ENCODE measurements around the gene EXTL2.
"Not testable (repeated sequence)": the region's sequence is repeated elsewhere in the genome, so short reads cannot be mapped to it uniquely, and the experiment has no call there.

Gene EXTL2

DNA sequence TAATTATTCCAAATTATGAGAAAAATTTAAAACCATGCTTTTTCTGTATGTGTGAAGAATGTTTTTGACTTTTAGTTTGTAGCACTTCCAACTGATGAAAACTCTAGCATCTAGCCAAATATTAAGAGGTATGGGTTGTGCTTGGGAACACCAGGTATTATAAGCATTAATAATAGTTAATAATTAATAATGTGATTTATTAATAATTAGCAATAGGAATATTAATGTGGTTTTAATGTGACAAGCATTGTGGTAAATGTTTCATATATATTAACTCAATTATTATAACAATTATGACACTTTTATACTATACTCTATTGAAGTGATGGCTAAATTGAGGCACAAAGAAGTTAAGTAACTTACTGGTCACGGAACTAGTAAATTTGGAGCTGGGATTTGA is 9.1 kb upstream of the EXTL2 start:
- DNase-seq (ENCODE audit: low read depth in 3 of 3, low spot score in 1 of 3) = no peak

DNA sequence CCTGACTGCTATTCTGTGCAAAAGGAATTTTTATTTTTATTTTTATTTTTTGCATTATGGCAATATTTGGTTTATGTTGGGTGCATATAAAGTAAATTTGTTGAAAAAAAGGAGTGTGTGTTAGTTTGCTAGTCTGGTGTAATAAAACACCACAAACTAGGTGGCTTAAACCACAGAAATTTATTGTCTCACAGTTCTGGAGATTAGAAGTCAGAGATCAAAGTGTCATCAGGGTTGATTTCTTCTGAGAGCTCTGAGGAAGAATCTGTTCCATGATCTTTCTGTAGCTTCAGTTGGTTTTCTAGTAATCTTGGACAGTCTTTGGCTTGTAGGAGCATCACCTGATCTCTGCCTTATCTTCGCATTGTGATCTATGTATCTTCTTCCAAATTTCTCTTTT is 7.7 kb upstream of the EXTL2 start:
- no peak for DNase-seq (ENCODE audit: low read depth in 3 of 3, low spot score in 1 of 3)

DNA sequence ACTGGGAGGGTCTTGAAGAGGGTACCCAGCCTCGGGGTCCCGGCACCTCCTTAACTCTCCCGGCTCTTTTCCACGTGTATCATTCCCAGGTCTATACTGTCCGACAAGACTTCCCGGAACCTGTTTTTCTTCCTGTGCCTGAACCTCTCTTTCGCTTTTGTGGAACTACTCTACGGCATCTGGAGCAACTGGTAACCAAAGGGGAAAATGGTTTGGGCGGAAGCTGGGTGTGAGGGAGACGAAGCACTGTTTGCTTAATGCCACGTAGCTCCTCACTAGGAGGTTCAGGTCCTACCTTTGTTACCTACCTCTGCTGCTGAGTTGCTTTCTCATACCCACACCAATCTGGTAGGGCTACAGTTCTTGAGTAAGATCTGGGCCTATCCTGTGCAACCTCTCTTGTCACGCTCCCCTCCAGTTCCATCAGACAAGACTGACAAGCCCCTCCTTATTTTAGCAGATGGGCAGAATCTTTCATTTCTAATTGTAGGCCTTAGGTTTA is 1.9 kb upstream of the EXTL2 start:
- peak; percentile 16 to 29 (median 19) for DNase-seq (ENCODE audit: low read depth in 3 of 3, low spot score in 1 of 3)

DNA sequence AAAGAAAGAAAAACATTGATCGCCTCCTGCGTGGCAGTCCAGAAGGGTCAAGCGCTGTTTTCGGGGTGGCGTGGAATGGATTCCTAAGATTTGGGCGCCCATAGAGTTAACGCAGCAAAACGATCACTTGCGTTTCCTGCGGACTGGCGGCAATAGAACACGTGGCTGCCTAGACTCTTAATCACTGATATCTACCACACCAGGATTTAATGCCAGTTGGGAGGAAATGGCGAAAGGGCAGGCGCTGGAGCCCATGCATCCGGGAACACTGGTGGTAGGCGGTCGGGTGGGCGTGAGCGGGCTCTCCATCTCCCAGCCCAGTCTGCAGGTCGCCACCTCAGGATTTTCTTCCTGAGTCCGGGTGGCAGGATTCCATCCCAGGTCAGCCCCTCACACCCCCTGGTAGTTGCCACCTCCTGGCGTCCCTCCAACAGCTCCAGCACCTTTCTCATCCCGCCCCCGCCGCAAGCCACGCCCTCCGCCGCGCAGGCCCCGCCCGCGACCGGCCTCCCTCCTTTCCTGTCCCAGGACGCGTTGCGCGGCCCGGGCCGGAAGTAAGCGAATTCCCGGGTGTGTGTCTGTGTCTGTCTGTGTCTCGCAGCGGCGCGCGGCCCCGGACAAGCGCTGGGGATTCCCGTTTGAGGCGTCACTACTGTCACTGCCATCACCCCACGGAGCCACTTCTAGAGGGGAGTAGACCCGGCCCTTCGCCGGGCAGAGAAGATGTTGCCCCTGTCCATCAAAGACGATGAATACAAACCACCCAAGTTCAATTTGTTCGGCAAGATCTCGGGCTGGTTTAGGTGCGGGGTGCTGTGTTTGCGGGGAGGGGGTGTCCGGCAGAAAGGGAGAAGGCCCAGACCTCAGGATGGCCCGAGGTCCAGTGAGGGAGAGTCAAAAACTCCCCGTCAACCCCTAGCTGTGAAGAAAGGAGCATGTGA is 1.2 kb upstream of the EXTL2 start, which contains the start of gene SLC30A7:
TSS of gene SLC30A7 (plus strand) at position 551 of the 941 bp plus-strand sequence. CDS start at position 724, 173 bp downstream.
- DNase-seq (ENCODE audit: low read depth in 3 of 3, low spot score in 1 of 3) = peak; percentile 90 to 99 (median 93)

DNA sequence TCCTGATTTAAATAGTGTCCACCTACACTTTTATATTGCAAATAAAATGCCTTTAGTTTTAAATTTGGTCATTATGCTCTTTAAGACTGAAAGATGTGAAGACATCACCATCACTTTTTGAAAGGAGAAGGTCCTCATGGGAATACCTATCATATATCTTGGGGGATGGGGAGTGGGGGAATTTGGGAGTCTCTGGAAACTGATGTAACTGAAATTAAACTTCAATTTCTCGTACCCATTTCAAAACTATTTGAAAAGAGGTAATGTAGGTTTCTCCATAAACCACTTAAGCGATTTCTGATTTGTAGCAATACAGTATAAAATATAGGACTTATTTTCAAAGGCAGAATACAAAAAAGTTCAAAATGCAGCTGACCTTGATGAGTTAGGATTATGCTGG is 924 bp downstream of the EXTL2 start:
- DNase-seq (ENCODE audit: low read depth in 3 of 3, low spot score in 1 of 3) = no peak

DNA sequence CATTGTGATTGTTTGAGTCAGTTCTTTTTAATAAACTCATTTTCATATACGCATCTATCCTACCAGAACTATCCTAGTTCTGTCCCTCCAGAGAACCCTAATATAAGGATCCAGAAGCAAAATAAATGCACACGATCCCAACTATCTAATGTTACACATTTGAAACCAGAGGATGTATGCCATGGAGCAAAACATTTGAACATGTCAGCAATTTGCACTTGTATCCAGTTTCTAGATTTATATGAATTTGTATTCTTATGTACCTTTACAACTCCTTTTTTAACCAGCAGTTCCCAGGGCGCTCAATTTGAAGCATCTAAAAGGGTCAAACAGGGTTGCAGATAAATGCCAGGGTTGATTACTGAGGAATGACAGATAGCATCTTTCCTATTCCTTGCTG is 2.1 kb downstream of the EXTL2 start:
- no peak for DNase-seq (ENCODE audit: low read depth in 3 of 3, low spot score in 1 of 3)

DNA sequence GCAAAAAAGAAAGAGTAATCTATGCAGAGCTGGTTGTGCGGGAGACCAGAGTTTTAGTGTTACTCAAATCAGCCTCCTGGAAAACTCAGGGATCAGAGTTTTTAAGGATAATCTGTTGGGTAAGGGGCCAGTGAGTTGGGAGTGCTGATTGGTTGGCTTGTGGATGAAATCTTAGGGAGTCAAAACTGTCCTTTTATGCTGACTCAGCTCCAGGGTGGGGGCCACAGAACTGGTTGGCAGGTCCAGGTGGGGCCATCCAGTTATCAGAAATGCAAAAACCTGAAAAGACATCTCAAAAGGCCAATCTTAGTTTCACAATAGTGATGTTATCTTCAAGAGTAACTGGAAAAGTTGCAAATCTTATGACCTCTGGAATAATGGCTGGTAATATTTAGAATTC is 3.3 kb downstream of the EXTL2 start:
- no peak for DNase-seq (ENCODE audit: low read depth in 3 of 3, low spot score in 1 of 3)

DNA sequence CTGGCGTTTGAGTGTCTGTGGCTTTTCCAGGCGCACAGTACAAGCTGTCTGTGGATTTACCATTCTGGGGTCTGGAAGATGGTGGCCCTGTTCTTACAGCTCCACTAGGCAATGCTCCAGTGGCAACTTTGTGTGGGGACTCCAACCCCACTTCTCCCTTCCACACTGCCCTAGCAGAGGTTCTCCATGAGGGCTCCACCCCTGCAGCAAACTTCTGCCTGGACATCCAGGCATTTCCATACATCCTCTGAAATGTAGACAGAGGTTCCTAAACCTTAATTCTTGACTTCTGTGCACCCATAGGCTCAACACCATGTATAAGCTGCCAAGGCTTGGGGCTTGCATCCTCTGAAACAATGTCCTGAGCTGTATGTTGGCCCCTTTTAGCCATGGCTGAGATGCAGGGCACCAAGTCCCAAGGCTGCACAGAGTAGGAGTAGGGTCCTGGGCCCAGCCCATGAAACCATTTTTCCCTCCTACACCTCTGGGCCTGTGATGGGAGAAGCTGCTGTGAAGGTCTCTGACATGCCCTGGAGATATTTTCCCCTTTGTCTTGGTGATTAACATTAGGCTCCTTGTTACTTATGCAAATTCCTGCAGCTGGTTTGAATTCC is 4.7 kb downstream of the EXTL2 start:
- DNase-seq (ENCODE audit: low read depth in 3 of 3, low spot score in 1 of 3) = not testable (repeated sequence)

DNA sequence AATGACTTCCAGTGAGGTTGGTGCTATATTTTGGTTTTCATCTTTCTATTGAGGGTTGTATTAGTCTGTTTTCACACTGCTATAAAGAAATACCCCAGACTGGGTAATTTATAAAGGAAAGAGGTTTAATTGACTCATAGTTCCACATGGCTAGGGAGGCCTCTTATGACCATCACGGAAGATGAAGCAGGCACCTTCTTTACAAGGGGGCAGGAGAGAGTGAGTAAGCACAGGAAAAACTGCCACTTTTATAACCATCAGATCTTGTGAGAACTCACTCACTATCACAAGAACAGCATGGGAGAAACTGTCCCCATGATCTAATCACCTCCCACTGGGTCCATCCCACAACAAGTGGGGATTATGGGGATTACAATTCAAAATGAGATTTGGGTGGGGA is 5.6 kb downstream of the EXTL2 start:
- not testable (repeated sequence) for DNase-seq (ENCODE audit: low read depth in 3 of 3, low spot score in 1 of 3)

DNA sequence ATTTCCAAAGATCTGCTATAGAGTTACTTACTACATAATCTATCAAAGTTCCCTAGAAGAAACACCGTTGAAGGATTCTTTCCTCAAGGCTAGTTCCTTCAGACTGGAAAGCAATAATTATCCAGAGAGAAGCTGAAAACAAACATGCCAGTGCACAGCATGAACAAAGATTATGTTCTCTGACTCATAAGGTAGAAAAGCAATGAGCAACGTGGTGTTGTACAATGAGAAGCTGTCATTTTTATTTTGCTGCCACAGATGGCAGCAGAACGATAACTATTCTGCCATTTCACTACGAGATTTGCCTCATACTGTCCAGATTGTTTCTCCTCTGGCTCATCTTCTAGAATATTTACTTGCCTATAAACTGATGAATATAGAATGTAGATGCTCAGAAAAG is 10.7 kb downstream of the EXTL2 start:
- no peak for DNase-seq (ENCODE audit: low read depth in 3 of 3, low spot score in 1 of 3)

DNA sequence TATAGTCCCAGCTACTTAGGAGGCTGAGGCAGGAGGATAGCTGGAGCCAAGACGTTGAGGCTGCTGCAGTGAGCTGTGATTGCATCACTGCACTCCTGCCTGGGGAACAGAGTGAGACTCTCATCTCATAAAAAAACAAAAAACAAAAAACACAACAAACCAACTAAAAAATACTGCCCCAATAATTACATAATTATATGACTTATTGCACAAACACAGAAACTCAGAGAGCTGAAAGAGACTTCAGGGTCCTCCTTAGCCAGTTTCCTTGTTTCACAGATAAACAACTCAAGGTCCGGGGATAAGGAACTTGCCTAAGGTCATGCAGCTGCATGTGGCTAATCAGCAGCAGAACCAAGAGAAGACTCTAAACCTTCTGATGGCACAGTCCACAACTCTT is 11.9 kb downstream of the EXTL2 start:
- no peak for DNase-seq (ENCODE audit: low read depth in 3 of 3, low spot score in 1 of 3)

DNA sequence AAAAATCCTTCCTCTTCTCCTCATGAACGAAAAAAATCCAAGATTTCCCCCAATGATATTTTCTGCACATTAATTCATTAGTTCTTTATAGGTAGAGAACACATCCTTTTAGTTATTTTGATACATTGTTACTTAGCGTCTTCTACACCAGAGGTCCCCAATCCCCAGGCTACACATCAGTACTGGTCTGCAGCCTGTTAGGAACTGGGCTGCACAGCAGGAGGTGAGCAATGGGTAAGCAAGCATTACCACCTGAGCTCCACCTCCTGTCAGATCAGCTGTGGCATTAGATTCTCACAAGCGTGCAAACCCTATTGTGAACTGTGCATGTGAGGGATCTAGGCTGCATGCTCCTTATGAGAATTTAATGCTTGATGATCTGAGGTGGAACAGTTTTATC is 13.0 kb downstream of the EXTL2 start:
- DNase-seq (ENCODE audit: low read depth in 3 of 3, low spot score in 1 of 3) = no peak

DNA sequence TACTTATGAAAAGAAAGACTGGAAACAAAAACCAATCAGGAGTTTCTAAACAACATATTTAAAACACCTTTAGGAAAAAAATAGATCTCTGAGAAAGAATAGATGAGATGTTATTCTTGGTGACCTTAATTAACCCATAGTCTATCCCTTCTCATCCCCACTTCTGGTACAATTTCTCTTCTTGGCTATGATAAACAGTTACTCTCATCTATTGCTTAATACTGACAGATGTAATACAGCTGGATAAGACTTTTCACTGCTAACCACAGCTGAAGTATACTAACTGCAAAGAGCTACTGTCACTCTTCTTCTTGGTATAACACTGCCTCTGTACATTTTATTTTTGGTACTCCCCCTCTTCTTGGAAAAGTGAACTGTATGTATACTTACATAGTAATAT is 15.2 kb downstream of the EXTL2 start:
- no peak for DNase-seq (ENCODE audit: low read depth in 3 of 3, low spot score in 1 of 3)

DNA sequence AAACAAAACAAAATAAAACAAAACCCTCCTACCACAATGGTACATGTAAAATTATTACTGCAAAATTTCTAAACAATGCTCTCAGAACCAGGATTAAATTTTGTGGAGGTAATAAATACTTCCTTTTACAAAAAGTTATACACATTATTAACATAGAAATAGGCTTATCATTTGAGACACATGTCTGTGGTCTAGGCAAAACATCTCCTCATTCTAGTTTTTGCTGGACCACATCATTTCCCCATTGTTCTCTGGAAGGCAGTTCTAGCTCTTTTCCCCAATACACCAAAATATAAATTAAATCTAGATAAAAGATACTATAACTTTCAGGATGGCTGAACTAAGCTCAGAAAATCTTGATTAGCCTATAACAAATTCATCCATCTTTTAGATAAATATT is 18.4 kb downstream of the EXTL2 start:
- no peak for DNase-seq (ENCODE audit: low read depth in 3 of 3, low spot score in 1 of 3)

DNA sequence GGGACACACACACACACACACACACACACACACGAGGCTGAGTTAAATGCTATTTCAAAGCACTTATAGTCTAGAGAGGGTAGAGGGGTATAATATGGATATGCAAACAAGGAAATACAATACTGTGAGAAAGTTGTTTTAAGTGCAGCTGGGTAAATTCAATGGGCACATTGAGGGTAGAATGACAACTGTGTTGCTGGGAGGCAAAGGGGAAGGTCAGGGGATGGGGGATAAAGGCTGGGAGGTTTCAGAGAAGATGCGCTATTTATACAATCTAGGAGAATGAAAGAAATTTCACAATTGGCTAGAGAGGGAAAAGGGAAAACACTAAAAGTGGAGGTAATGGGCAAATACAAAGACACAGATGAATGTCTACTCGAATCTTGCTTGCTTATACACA is 19.4 kb downstream of the EXTL2 start:
- DNase-seq (ENCODE audit: low read depth in 3 of 3, low spot score in 1 of 3) = no peak

DNA sequence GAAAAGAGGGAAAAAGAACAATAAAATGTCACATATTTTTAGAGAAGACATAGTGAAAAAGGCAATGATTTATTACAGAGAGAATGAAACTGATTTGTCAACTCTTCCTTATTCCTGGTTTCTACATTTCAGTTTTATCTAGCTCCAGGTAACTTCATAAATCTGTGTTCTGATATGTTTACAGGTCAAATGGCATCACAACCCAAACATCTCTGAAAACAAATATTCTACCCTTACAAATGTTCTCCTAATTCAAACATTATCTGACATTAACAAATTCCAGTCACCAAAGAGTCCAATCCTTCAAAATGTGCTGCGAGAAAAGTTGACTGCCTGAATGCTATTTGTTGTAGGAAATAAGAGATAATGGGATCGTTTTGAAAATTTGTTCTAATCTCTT is 20.2 kb downstream of the EXTL2 start:
- DNase-seq (ENCODE audit: low read depth in 3 of 3, low spot score in 1 of 3) = no peak

DNA sequence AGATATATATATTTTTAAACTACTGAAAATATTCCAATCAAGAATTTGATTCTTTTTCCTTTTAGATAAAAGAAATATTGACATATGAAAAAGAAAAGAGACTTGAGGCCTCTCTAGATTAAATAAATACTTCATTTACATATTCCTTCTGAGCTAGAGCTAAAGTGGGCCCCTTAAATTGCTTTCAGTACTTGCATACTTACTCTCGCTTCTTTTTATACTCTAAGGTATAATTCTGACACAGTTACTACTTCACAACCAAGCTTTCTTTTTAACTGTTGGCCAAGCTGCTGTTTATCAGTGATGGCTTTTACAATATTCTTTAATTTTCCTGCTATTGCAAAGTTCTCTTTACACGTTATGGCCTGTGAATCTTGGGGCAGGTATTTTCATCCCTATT is 24.6 kb downstream of the EXTL2 start:
- no peak for DNase-seq (ENCODE audit: low read depth in 3 of 3, low spot score in 1 of 3)

DNA sequence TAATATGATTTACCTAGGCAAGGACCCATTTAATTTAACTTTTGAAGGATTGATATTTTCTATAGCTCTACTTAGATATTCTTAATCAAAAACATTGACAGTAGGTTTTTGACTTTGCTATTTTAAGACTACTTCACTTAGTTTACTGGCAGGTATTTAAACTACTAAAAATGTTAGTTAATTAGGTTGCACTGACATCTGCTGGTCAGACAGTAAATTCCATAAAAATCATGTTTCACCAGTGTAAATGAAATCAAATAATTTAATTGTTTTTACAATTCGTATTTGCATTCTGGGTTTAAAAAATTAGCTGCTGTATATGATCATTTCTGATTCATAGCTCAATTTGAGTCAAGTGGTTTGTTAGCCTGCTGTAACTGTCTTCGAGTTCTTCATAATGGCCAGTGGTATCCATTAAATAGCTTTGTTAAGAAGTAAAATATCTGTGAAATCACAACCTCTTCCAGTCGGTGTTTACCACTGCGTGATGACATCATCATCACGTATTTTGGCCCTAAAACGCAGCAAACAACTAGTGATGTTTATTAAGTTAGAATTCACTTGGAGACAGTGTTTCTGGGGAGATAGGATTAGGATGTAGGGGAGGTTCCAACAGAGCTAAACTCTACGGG is 26.2 kb downstream of the EXTL2 start:
- DNase-seq (ENCODE audit: low read depth in 3 of 3, low spot score in 1 of 3) = no peak

DNA sequence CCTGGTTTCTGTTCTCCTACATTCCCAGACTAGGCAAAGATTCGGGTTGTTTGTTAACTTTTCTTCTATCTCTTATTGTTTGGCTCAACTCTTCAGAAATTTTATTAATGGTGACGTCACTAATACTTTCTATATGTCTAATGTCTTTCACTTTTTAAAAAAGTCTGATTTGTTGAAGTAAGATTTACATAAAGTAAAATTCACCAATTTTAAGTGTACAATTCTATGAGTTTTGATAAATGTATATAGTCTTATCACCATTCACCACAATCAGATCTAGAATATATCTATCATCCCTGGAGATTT is 27.8 kb downstream of the EXTL2 start:
- no peak for DNase-seq (ENCODE audit: low read depth in 3 of 3, low spot score in 1 of 3)

DNA sequence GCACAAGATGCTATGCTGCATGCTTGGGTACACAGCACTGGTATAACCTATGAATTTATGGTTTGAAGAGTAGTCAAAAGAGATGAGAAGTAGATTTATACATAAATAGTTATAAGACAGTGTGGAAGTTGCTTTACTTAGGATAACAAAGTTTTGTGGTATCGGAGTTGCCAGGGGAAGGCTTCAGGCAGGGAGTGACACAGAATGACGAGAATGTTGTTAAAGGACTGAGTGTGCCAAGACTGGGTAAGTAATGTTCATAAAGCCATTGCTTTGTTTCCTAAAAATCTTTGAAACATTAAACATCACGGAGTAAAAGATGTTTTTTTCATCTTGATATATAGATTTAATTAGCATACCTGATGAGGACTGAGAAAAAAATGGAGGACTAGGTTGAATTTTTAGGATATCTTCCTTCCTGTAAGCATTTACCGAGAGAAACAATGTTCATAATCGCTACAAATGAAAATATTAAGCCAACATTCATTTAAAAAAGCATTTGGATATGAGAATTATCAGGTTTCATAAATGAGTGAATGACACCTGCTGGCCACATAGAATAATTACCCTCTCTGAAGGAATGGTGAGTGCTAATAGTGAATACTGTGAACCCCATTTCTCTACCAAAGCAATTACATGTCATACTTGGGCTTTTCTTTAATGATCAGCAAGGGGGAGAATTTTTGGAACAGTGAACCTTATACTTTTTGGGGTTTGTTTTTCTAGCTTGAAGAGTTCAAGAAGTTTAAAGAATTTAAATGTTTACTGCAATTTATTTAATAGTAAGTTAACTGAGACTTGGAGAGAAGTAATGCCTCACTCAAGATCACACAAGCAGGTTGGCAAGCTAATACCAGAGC is 28.4 kb downstream of the EXTL2 start:
- no peak for DNase-seq (ENCODE audit: low read depth in 3 of 3, low spot score in 1 of 3)

DNA sequence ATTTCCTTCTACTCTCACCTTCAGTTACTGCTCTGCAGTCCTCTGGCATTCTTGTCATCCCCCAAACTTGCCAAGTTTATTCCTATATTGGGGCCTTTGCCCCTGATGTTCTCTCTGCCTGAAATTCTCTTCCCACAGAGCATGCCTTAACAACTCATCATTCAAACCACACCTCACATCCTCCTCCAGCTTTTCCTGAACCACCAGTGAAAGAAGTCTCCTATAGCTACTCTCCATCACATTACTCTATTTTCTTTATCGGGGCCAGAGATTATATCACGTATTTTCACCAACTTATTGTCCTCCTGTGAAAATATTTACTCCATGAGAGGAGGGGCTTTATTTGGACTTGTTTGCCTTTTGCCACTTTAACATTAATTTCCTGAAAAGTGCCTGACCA is 32.1 kb downstream of the EXTL2 start:
- DNase-seq (ENCODE audit: low read depth in 3 of 3, low spot score in 1 of 3) = no peak
